ENCODE results near the gene IL1RN. TPM values are rescaled to one million over a fixed set of nuclear protein-coding genes. Genes with fewer than 3 reads are reported as not detected.

IL1RN gene
- polyA plus RNA-seq, 1 of the 3 experiments (the other 2 are of a cell fraction): not detected

DNA sequence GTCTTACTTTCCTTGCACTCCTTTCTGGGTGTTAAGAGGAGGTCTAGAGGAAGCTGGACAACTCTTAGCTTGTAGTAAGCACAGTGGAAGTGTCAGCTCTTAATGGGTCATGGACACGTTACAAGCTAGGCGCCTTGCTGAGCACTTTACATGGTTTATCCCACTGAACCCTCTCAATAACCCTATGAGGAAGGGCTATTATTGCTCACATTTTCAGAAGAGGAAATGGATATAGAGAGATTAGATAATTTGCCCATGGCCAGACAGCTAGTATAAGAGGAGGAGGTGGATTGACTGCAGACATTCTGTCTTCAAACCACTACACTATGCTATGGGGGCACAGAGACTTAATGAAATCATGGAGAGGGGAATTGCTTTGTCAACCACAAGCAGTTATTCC is 8.3 kb upstream of the IL1RN start:
- Histone ChIP-seq H2AFZ (ENCODE audit: low read depth) (no peak overlapping the region), H3K9me3 (no peaks in the 10 kb centered on the region), H3K4me2 (no peak overlapping the region), H3K9me2 (no peaks in the 10 kb centered on the region), H3K4me1 (ENCODE audit: control insufficient read depth in 1 of 2, insufficient read depth in 2 of 2, low read depth in 1 of 2, low read length in 1 of 2) (no peaks in the 10 kb centered on the region; a peak in 1 of 4 replicates), H3K4me3 (ENCODE audit: low read depth in 2 of 2, low read length in 1 of 2) (no peak overlapping the region), H3K9ac (no peak overlapping the region), H3K27me3 (ENCODE audit: insufficient read depth) (no peaks in the 10 kb centered on the region; the same call in 1 of the 2 replicates), H3K27ac (ENCODE audit: low read depth in 2 of 2, low read length in 1 of 2) (no peak overlapping the region), H4K20me1 (ENCODE audit: insufficient read depth) (no peaks in the 10 kb centered on the region), H3F3A (replicated peaks; ENCODE audit: insufficient read depth) (no peaks in the 10 kb centered on the region), H3K79me2 (ENCODE audit: insufficient read depth) (no peaks in the 10 kb centered on the region), H3K36me3 (replicated peaks in 1 of 2; ENCODE audit: control insufficient read depth in 1 of 2, insufficient read depth in 2 of 2, low read length in 1 of 2) (no peaks in the 10 kb centered on the region)
- POLR2A ChIA-PET: no interaction called here
- 12% methylated on average over 2 of the region's 2 CpGs for WGBS (ENCODE audit: low lambda C conversion rate)
- CTCF ChIA-PET: interaction anchor here (0.6 to 2.8 kb wide), 4 partner anchors 17 to 271 kb away, joined by 3 to 12 read pairs (median 4); no protein-coding TSS in a partner anchor
- TF ChIP-seq RXRA (IDR thresholded peaks at IDR 0.05; ENCODE audit: borderline replicate concordance, low read depth): no peak
- no peak for TF ChIP-seq POLR2AphosphoS5 (IDR thresholded peaks at IDR 0.05; ENCODE audit: low read depth, low read length)
- no peak for TF ChIP-seq NRF1 (IDR thresholded peaks at IDR 0.05; ENCODE audit: low read depth, low read length)
- TF ChIP-seq, protein P1, sequence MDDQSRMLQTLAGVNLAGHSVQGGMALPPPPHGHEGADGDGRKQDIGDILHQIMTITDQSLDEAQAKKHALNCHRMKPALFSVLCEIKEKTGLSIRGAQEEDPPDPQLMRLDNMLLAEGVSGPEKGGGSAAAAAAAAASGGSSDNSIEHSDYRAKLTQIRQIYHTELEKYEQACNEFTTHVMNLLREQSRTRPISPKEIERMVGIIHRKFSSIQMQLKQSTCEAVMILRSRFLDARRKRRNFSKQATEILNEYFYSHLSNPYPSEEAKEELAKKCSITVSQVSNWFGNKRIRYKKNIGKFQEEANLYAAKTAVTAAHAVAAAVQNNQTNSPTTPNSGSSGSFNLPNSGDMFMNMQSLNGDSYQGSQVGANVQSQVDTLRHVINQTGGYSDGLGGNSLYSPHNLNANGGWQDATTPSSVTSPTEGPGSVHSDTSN (IDR thresholded peaks at IDR 0.05): no peak
- TF ChIP-seq, protein P2, sequence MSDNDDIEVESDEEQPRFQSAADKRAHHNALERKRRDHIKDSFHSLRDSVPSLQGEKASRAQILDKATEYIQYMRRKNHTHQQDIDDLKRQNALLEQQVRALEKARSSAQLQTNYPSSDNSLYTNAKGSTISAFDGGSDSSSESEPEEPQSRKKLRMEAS (IDR thresholded peaks at IDR 0.05; ENCODE audit: low read depth): no peak
- TF ChIP-seq RFX5 (IDR thresholded peaks at IDR 0.05; ENCODE audit: low read length): no peak
- TF ChIP-seq GATA2 (CRISPR knock-in tag; IDR thresholded peaks at IDR 0.05): no peak
- no peak for TF ChIP-seq SMC3 (IDR thresholded peaks at IDR 0.05; ENCODE audit: low read depth, low read length)
- no peak for TF ChIP-seq YY1 (IDR thresholded peaks at IDR 0.05; ENCODE audit: low read depth)
- no peak for TF ChIP-seq RCOR1 (IDR thresholded peaks at IDR 0.05; ENCODE audit: low read length)
- TF ChIP-seq ELF1 (IDR thresholded peaks at IDR 0.05): no peak
- TF ChIP-seq FOXJ3 (CRISPR knock-in tag; IDR thresholded peaks at IDR 0.05): no peak
- no peak for TF ChIP-seq MXI1 (IDR thresholded peaks at IDR 0.05; ENCODE audit: low read depth, low read length)
- DNase-seq: no peak

DNA sequence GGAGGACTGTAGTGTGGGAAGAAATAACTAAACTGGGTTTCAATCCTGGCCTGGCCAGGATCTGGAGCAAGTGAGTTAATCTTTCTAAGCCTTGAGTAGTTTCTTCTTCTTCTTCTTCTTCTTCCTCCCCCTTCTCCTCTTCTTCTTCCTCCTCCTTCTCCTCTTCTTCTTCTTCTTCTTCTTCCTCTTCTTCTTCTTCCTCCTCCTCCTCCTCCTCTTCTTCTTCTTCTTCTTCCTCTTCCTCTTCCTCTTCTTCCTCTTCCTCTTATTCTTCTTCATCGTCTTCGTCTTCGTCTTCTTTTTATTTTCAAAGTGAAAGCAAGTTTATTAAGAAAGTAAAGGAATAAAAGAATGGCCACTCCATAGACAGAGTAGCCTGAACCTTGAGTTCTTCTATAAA is 6.5 kb upstream of the IL1RN start:
- Histone ChIP-seq H3F3A (replicated peaks; ENCODE audit: insufficient read depth) (no peaks in the 10 kb centered on the region), H4K20me1 (ENCODE audit: insufficient read depth) (no peaks in the 10 kb centered on the region), H2AFZ (ENCODE audit: low read depth) (no peak overlapping the region), H3K27me3 (ENCODE audit: insufficient read depth) (no peaks in the 10 kb centered on the region; the same call in 1 of the 2 replicates), H3K27ac (ENCODE audit: low read depth in 2 of 2, low read length in 1 of 2) (no peak overlapping the region), H3K4me3 (ENCODE audit: low read depth in 2 of 2, low read length in 1 of 2) (no peak overlapping the region), H3K9ac (no peak overlapping the region), H3K79me2 (ENCODE audit: insufficient read depth) (no peaks in the 10 kb centered on the region), H3K9me2 (no peaks in the 10 kb centered on the region), H3K9me3 (no peaks in the 10 kb centered on the region), H3K4me2 (no peak overlapping the region), H3K36me3 (replicated peaks in 1 of 2; ENCODE audit: control insufficient read depth in 1 of 2, insufficient read depth in 2 of 2, low read length in 1 of 2) (no peaks in the 10 kb centered on the region), H3K4me1 (ENCODE audit: control insufficient read depth in 1 of 2, insufficient read depth in 2 of 2, low read depth in 1 of 2, low read length in 1 of 2) (no peaks in the 10 kb centered on the region; a peak in 1 of 4 replicates)
- no peak for TF ChIP-seq FOXM1 (IDR thresholded peaks at IDR 0.05; ENCODE audit: low read depth)
- no peak for TF ChIP-seq TAF1 (IDR thresholded peaks at IDR 0.05; ENCODE audit: borderline replicate concordance, low read depth, low read length)
- ChIA-PET CTCF (interaction anchor here (7.4 kb wide), 1 partner anchor 17 kb away, joined by 51 read pairs; no protein-coding TSS in a partner anchor), POLR2A (no interaction called here)
- DNase-seq: no peak
- 3% methylated on average over 3 of the region's 3 CpGs for WGBS (ENCODE audit: low lambda C conversion rate)

Data from SK-N-SH (cell line).